Heart right ventricle (tissue), 16 donors: Measurements from ENCODE around the gene MESP1. TPM values are rescaled to one million over a fixed set of nuclear protein-coding genes. Genes with fewer than 3 reads are reported as not detected.

ENCODE experiments used
- ATAC-seq, 8 donors: fragments of 200-7000 bp; cut with Tn5 transposase; one replicate each; pipeline ENCODE4 v1.9.1; 2020; ENCODE audit warnings: mild to moderate bottlenecking in 8 of 8, moderate library complexity in 8 of 8, moderate number of reproducible peaks in 1 of 8
- DNase-seq, 2 donors: peaks; one replicate each; pipeline ENCODE4 v3.0.0-alpha.2; 2020
- H3K27ac ChIP-seq, 10 donors: fragments of 200-600 bp; sonication (generic) in 2 of 10; one replicate each; pipeline versions ENCODE4 v1.5.0 to v1.8.0; 2020 to 2022; ENCODE audit warnings: mild to moderate bottlenecking in 3 of 10
- H3K27me3 ChIP-seq, 7 donors: fragments of 200-600 bp; one replicate each; pipeline ENCODE4 v1.8.0; 2021 to 2022; ENCODE audit warnings: mild to moderate bottlenecking in 2 of 7
- H3K36me3 ChIP-seq, 9 donors: fragments of 200-600 bp; sonication (generic) in 1 of 9; one replicate each; pipeline versions ENCODE4 v1.5.0 to v1.8.0; 2020 to 2022; ENCODE audit warnings: mild to moderate bottlenecking in 2 of 9
- H3K4me1 ChIP-seq, 9 donors: fragments of 200-600 bp; sonication (generic) in 1 of 9; one replicate each; pipeline versions ENCODE4 v1.5.0 to v1.8.0; 2020 to 2022; ENCODE audit warnings: mild to moderate bottlenecking in 4 of 9
- H3K4me3 ChIP-seq, 10 donors: fragments of 200-600 bp; sonication (generic) in 2 of 10; one replicate each; pipeline versions ENCODE4 v1.5.0 to v1.8.0; 2020 to 2022; ENCODE audit warnings: mild to moderate bottlenecking in 7 of 10, moderate library complexity in 2 of 10
- H3K9me3 ChIP-seq, 11 donors: fragments of 200-600 bp in 10 of 11; sonication (generic) in 2 of 11; one replicate each; pipeline versions ENCODE4 v1.5.0 to v1.8.0; 2013 to 2022; ENCODE audit warnings: mild to moderate bottlenecking in 2 of 11, control low read depth in 1 of 11, moderate library complexity in 1 of 11
- WGBS, 2 donors: extraction: QIAGEN DNeasy Blood & Tissue Kit; methylation state at CpG; one replicate each; pipeline ENCODE4 v1.1.7; 2013; ENCODE audit warnings: inconsistent platforms in 1 of 2; 5-methylcytosine and 5-hydroxymethylcytosine counted together
- intact Hi-C, 10 donors: fragments of 100-400 bp; cut with DNase I; formaldehyde crosslinking; loops; one replicate each; pipeline versions ENCODE4 v1.11.1 to v1.14.2; 2022
- polyA plus RNA-seq, 2 donors: library from polyadenylated mRNA; stranded (reverse); fragments of 200-250 nt; gene quantifications; one replicate each; pipeline ENCODE4 v1.2.3, GENCODE V29; 2013
- total RNA-seq, 10 donors: library from RNA; stranded (reverse); fragmentation: NEBNext Ultra II Directional in 3 of 10; extraction: Animal tissue kit (Norgen Biotek cat#: 25700) in 3 of 10; gene quantifications; one replicate each; pipeline versions ENCODE4 v1.2.1 to v1.2.4, GENCODE V29; 2021 to 2023
- TF ChIP-seq, protein P1 (sequence below), 9 donors: fragments of 200-600 bp; sonication (generic) in 2 of 9; IDR thresholded peaks; one replicate each; pipeline versions ENCODE4 v1.5.0 to v1.8.0; 2021 to 2022; ENCODE audit warnings: antibody characterized with exemption in 9 of 9, mild to moderate bottlenecking in 5 of 9, moderate library complexity in 1 of 9
- donor health status: Arrhythmogenic right ventricular cardiomyopathy.
- donor health status: ischemic (EF 13 %, LVEDD 7.1; RV severe dilation, severe dysfunction).
- donor health status: healthy with polysubstance abuse.
- donor health status: DM: no; HTN: yes; CAD: no.
- donor health status: DM: no; HTN: no; CAD: no.
- donor health status: ischemic (EF 25% LVEDD 6.9; RV normal size, moderate dysfunction).
- donor health status: ischemic (EF 25% LVEDD 5.7; RV mildly dilated, moderate dysfunction).
- donor health status: healthy.
- donor health status: DM: yes; HTN: yes; CAD: no.
- donor health status: Ischemic cardiomyopathy.
- donor health status: ischemic (EF 35%, LVEDD 5.7; RV mildly dilated, moderate dysfunction).
- donor health status: nonischemic (EF 11% LVEDD 7.7; RV severe dilation, severe dysfunction).
- donor health status: DM: yes; HTN: yes; CAD: no.
- donor health status: PGD.
- donor health status: ischemic (EF 29% LVEDD 5.4; RV normal size, mild dysfunction).
- donor health status: nonischemic (EF 23%, LVEDD 6.1; RV moderate dilation, normal function).

Gene MESP1
- total and polyA plus RNA-seq, 12 donors, result 1.3 to 9.2 (median 5.6) TPM

DNA sequence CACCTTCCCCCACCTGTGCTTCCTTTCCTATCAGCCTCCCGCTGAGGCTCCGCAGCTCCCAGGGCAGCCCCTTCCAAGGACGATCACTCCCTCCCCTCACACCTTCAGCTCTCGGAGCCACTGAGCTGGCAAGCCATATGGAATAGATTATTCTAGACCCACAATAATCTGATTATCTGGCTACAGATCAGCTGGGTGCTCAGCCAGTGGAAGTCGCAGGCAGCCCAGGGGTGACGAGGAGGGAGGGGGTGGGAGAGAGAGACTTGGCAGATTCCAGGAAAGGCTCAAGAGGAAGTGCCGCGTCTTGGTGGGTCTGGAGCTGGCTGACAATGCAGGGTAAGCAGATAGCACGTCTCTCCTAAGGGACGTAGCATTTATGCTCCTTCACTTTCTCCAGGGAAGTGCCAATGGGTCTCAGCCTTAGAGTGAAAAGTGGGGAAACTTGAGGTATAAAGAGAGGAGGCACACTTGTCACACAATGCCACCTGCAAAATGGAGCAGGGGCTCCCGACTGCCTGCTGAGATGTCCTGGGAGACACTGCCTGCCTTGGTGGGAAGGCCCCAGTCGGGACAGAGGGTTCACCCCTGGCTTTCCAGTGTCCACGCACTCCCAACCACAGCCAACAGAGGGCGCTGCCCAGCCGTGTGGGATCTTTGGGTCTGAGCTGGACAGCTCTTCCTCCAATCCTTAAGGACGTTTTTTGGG lies 9.4 kb upstream of the MESP1 start:
- H3K4me3 ChIP-seq, result no peak overlapping the region
- 33% methylated on average over 16 of the region's 16 CpGs for WGBS, 2 donors
- no peaks in the 10 kb centered on the region for H3K9me3 ChIP-seq
- no peak overlapping the region for H3K27ac ChIP-seq
- peaks cover 0 to 11% (median 0%) of the 10 kb centered on the region in 9 donors for H3K4me1 ChIP-seq
- DNase-seq (peak; percentile 79 to 86), ATAC-seq (peak; percentile 79 to 93 (median 88))
- intact Hi-C loops, result loop anchor here (1.0 to 10.0 kb wide), 11 partner anchors 56 to 324 kb away; no protein-coding TSS in a partner anchor
- TF ChIP-seq, protein P1, sequence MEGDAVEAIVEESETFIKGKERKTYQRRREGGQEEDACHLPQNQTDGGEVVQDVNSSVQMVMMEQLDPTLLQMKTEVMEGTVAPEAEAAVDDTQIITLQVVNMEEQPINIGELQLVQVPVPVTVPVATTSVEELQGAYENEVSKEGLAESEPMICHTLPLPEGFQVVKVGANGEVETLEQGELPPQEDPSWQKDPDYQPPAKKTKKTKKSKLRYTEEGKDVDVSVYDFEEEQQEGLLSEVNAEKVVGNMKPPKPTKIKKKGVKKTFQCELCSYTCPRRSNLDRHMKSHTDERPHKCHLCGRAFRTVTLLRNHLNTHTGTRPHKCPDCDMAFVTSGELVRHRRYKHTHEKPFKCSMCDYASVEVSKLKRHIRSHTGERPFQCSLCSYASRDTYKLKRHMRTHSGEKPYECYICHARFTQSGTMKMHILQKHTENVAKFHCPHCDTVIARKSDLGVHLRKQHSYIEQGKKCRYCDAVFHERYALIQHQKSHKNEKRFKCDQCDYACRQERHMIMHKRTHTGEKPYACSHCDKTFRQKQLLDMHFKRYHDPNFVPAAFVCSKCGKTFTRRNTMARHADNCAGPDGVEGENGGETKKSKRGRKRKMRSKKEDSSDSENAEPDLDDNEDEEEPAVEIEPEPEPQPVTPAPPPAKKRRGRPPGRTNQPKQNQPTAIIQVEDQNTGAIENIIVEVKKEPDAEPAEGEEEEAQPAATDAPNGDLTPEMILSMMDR (IDR thresholded peaks at IDR 0.05), result peak; percentile 84 to 98 (median 95)
- H3K27me3 ChIP-seq, result no peaks in the 10 kb centered on the region
- no peaks in the 10 kb centered on the region for H3K36me3 ChIP-seq

DNA sequence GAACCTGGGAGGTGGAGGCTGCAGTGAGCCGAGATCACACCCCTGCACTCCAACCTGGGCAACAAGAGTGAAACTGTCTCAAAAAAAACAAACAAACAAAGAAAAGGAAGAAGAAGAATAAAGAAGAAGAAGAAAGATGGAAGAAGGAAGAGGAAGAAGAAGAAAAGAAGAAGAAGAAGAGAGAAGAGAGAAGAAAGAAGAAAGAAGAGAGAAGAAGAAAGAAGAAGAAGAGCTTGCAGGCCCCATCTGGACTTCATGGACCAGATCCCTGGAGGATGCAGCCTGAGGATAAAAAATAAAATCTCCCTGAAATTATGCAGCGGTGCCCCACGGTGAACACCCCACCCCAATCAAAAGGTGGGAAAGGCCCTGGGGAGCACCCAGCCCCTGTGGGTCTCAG lies 8.8 kb upstream of the MESP1 start:
- TF ChIP-seq, protein P1 (IDR thresholded peaks at IDR 0.05), result no peak

DNA sequence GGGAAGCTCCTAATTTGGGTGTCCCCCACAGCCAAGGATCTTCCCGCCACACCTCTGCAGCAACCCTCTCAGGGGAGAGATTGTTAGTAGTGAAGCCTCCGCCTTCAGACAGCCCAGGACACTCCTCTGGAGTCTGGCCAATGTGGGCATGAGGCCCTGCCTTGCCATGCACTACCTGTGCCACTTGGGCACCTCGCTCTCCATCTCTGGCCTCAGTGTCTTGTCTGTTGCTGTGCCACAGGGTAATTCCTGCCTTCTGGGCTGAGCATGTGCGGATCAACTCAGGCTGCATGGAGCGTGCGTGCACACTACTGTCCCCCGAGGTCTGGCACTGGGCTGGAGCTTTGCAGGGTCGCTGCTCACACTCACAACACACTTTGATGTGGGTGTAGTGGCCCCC lies 7.9 kb upstream of the MESP1 start:
- no peaks in the 10 kb centered on the region for H3K27me3 ChIP-seq
- 90 to 91% methylated on average over 8 of the region's 8 CpGs for WGBS, 2 donors
- no peak for ATAC-seq
- TF ChIP-seq, protein P1 (IDR thresholded peaks at IDR 0.05), result no peak
- no peaks in the 10 kb centered on the region for H3K9me3 ChIP-seq
- H3K27ac ChIP-seq, result no peak overlapping the region
- no peak overlapping the region for H3K4me3 ChIP-seq
- H3K36me3 ChIP-seq, result no peaks in the 10 kb centered on the region
- peaks cover 0 to 11% (median 0%) of the 10 kb centered on the region in 9 donors for H3K4me1 ChIP-seq
- intact Hi-C loops, result loop anchor here in 4 of 10 donors (10.0 kb wide), 2 partner anchors 316 to 326 kb away; no protein-coding TSS in a partner anchor
- DNase-seq, result no peak

More for the DNA sequence above, 8.8 kb upstream of the MESP1 start:
- H3K27ac ChIP-seq, result no peak overlapping the region
- H3K4me1 ChIP-seq, result peaks cover 0 to 11% (median 0%) of the 10 kb centered on the region in 9 donors
- H3K9me3 ChIP-seq, result no peaks in the 10 kb centered on the region
- intact Hi-C loops, result loop anchor here (1.0 to 10.0 kb wide), 11 partner anchors 55 to 325 kb away; no protein-coding TSS in a partner anchor
- 83% methylated on average over 3 of the region's 3 CpGs for WGBS, 2 donors
- no peak for ATAC-seq
- no peak for DNase-seq
- H3K27me3 ChIP-seq, result no peaks in the 10 kb centered on the region
- no peaks in the 10 kb centered on the region for H3K36me3 ChIP-seq
- no peak overlapping the region for H3K4me3 ChIP-seq

DNA sequence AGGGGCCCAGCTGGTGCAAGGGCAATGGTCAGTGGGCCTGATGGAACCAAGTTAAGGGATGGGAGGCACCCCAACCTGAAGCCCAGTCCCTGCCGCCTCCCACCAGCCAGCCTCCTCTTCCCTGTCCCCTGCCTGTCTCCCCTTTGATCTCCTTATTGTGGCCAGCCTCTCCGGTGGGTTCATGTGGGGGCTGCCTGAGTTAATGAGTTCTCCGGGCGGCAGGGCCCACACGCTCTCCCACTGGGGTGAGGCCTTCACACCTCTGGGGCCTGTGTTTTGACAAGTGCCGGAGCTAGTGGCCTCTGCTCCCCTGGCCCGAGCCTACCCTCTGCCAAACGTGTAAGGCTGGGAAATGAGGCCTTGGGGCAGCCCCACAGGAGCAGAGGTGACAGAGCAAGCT lies 7.2 kb upstream of the MESP1 start:
- Histone ChIP-seq H3K4me1 (peaks cover 0 to 11% (median 0%) of the 10 kb centered on the region in 9 donors), H3K36me3 (no peaks in the 10 kb centered on the region), H3K27ac (no peak overlapping the region), H3K9me3 (no peaks in the 10 kb centered on the region), H3K4me3 (no peak overlapping the region), H3K27me3 (no peaks in the 10 kb centered on the region)
- 83 to 84% methylated on average over 8 of the region's 8 CpGs for WGBS, 2 donors
- DNase-seq, result no peak
- intact Hi-C loops, result loop anchor here in 4 of 10 donors (10.0 kb wide), 2 partner anchors 317 to 327 kb away; no protein-coding TSS in a partner anchor
- TF ChIP-seq, protein P1 (IDR thresholded peaks at IDR 0.05), result no peak
- no peak for ATAC-seq
